Loucy (cell line): Measurements from ENCODE around the gene CCDC85B.
A peak's percentile ranks its signal among the peaks of the same experiment; 100 is the strongest.

Experiments used
- H2AFZ ChIP-seq: fragments of 200-600 bp; sonication (generic); 2 replicates; pipeline ENCODE4 v1.6.0; 2016; ENCODE audit warnings: antibody characterized with exemption, mild to moderate bottlenecking, low read length, moderate library complexity
- H3F3A ChIP-seq: fragments of 200-600 bp; 2 replicates; pipeline ENCODE4 v1.6.0; 2016; ENCODE audit warnings: antibody characterized with exemption, low read depth, mild to moderate bottlenecking
- H3K27me3 ChIP-seq: fragments of 200-600 bp; sonication (generic); 2 replicates; pipeline ENCODE4 v1.6.1; 2014; ENCODE audit warnings: low read length, mild to moderate bottlenecking; ENCODE audit not compliant: insufficient read depth, poor library complexity, severe bottlenecking
- H3K36me3 ChIP-seq: fragments of 200-600 bp; sonication (generic); 2 replicates; pipeline ENCODE4 v1.6.1; 2016; ENCODE audit warnings: low read length; ENCODE audit not compliant: insufficient read depth
- H3K4me1 ChIP-seq: fragments of 200-600 bp; sonication (generic); 2 replicates; pipeline ENCODE4 v1.5.1; 2014; ENCODE audit warnings: low read length, mild to moderate bottlenecking; ENCODE audit not compliant: insufficient read depth, poor library complexity, severe bottlenecking
- H3K4me2 ChIP-seq: fragments of 200-600 bp; sonication (generic); 2 replicates; pipeline ENCODE4 v1.6.0; 2014; ENCODE audit warnings: antibody characterized with exemption, low read length, low read depth, mild to moderate bottlenecking; ENCODE audit not compliant: poor library complexity, severe bottlenecking
- H3K4me3 ChIP-seq: fragments of 200-600 bp; sonication (generic); 2 replicates; pipeline ENCODE4 v1.5.1; 2014; ENCODE audit warnings: low read length, mild to moderate bottlenecking, mixed read lengths; ENCODE audit not compliant: poor library complexity, severe bottlenecking
- H3K79me2 ChIP-seq: fragments of 200-600 bp; sonication (generic); 2 replicates; pipeline ENCODE4 v1.6.1; 2014; ENCODE audit warnings: low read length; ENCODE audit not compliant: insufficient read depth
- H3K9ac ChIP-seq: fragments of 200-600 bp; sonication (generic); 2 replicates; pipeline ENCODE4 v1.6.0; 2014; ENCODE audit warnings: mild to moderate bottlenecking, low read depth, low read length, moderate library complexity; ENCODE audit not compliant: poor library complexity, severe bottlenecking
- H3K9me2 ChIP-seq: fragments of 200-600 bp; sonication (generic); replicated peaks from 2 replicates; pipeline ENCODE4 v1.6.1; 2016; ENCODE audit warnings: low read depth, low read length, mixed read lengths
- H3K9me3 ChIP-seq: fragments of 200-600 bp; sonication (generic); 2 replicates; pipeline ENCODE4 v1.6.1; 2014; ENCODE audit warnings: mild to moderate bottlenecking, antibody characterized with exemption, low read length, low read depth; ENCODE audit not compliant: insufficient read depth
- H4K20me1 ChIP-seq: fragments of 200-600 bp; sonication (generic); 2 replicates; pipeline ENCODE4 v1.6.0; 2014; ENCODE audit warnings: antibody characterized with exemption, low read length, mild to moderate bottlenecking; ENCODE audit not compliant: insufficient read depth, poor library complexity, severe bottlenecking
- CTCF ChIP-seq: fragments of 200-600 bp; sonication (generic); conservative IDR thresholded peaks from 2 replicates; pipeline ENCODE4 v1.5.1; 2014; ENCODE audit warnings: mild to moderate bottlenecking, antibody characterized with exemption, low read length
- EZH2phosphoT487 ChIP-seq: fragments of 200-600 bp; IDR thresholded peaks from 2 replicates; pipeline ENCODE4 v1.6.1; 2018; ENCODE audit warnings: antibody characterized with exemption, mild to moderate bottlenecking, moderate library complexity, borderline replicate concordance

Gene CCDC85B

DNA sequence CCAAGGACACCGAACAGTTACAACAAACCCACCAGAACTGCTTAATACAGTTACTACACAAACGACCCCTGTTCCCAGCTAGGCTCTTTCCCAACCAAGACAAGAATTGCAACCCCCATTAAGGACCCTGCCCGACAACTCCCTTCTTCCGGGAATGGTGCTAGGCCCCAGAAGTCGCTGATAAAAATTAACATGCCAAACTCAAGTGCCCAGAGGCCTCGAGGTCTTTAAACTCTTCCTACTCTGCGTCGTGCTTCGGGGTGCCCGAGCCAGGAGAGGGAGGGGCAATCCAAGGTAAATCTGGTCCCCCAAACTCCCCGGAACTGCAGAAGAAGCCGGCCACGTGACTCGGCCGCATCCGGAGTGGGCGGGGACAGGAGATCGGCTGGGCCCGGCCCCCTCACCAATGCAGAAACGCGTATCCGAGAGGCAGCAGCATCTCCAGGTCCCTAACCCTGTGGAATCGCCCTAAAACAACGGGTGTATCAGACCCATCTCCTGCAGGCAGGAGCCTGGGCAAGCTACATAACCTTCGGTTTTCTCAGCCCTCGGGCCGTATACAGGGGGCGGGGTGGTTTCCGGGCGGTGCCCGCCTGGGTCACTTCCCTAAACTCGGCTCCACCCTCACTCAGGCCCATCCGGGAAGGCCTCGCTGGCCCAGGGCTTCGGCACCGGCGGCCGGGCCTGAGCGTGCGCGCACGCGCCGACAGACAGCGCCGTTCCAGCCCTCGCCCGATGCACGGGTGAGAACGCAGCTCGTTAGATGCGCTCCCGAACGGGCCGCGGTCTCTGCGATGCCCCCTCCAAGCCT is 33.6 kb upstream of the CCDC85B start:
- Histone ChIP-seq H3K9me3 (peaks cover under 1% of the 10 kb centered on the region; the same call in 1 of the 2 replicates), H3K36me3 (peaks cover 46% of the 10 kb centered on the region; the same call in 1 of the 2 replicates), H3K9ac (peak overlapping the region; percentile 95), H3K4me3 (peak overlapping the region; percentile 80), H2AFZ (no peak overlapping the region), H3K4me2 (peak overlapping the region; percentile 94), H3K79me2 (peaks cover 73% of the 10 kb centered on the region), H4K20me1 (peaks cover 67% of the 10 kb centered on the region), H3K4me1 (peaks cover 42% of the 10 kb centered on the region), H3F3A (0 out of 2 replicates have a peak, but pooled peaks cover 7% of the 10 kb centered on the region), H3K27me3 (peaks cover 11% of the 10 kb centered on the region), H3K9me2 (no peaks in the 10 kb centered on the region)
- no peak for TF ChIP-seq CTCF
- no peak for TF ChIP-seq EZH2phosphoT487

- peak overlapping the region; percentile 95 for H3K9ac ChIP-seq
- peaks cover 40% of the 10 kb centered on the region; the same call in 1 of the 2 replicates for H3K36me3 ChIP-seq
- 0 out of 2 replicates have a peak, but pooled peaks cover 7% of the 10 kb centered on the region for H3F3A ChIP-seq
- no peaks in the 10 kb centered on the region for H3K9me3 ChIP-seq
- H3K4me3 ChIP-seq: peak overlapping the region; percentile 80
- H4K20me1 ChIP-seq: peaks cover 67% of the 10 kb centered on the region
- peaks cover 73% of the 10 kb centered on the region for H3K79me2 ChIP-seq
- no peaks in the 10 kb centered on the region for H3K9me2 ChIP-seq
- TF ChIP-seq EZH2phosphoT487: no peak
- H2AFZ ChIP-seq: no peak overlapping the region
- H3K4me2 ChIP-seq: peak overlapping the region; percentile 94
- peaks cover 48% of the 10 kb centered on the region for H3K4me1 ChIP-seq
- H3K27me3 ChIP-seq: peaks cover 11% of the 10 kb centered on the region
Measured at GRCh38 chr11:65857500-65857852, 33.0 kb upstream of the CCDC85B start.

GRCh38 chr11:65857853-65858680 is 32.4 kb upstream of the CCDC85B start, which contains the start of gene CFL1:
Gene CFL1 (minus strand): TSS chr11:65858180. CDS start chr11:65858099, 81 bp downstream.
- H3F3A ChIP-seq: 0 out of 2 replicates have a peak, but pooled peaks cover 7% of the 10 kb centered on the region

More at GRCh38 chr11:65857853-65858680, 32.4 kb upstream of the CCDC85B start, which contains the start of gene CFL1:
- Histone ChIP-seq H3K36me3 (peaks cover 34% of the 10 kb centered on the region; the same call in 1 of the 2 replicates), H3K4me2 (peak within 1 kb of the TSS; percentile 95), H3K27me3 (peaks cover 11% of the 10 kb centered on the region), H3K79me2 (peaks cover 74% of the 10 kb centered on the region), H3K9me3 (no peaks in the 10 kb centered on the region), H3K9me2 (no peaks in the 10 kb centered on the region), H3K9ac (peak within 1 kb of the TSS; percentile 95), H2AFZ (peak within 1 kb of the TSS; percentile 87), H3K4me3 (peak within 1 kb of the TSS; percentile 80), H3K4me1 (peaks cover 48% of the 10 kb centered on the region), H4K20me1 (peaks cover 67% of the 10 kb centered on the region)
- TF ChIP-seq CTCF: no peak
- no peak for TF ChIP-seq EZH2phosphoT487
